ENCODE measurements around the gene DMAC2.
A peak's percentile ranks its signal among the peaks of the same experiment; 100 is the strongest.

DMAC2 gene

DNA sequence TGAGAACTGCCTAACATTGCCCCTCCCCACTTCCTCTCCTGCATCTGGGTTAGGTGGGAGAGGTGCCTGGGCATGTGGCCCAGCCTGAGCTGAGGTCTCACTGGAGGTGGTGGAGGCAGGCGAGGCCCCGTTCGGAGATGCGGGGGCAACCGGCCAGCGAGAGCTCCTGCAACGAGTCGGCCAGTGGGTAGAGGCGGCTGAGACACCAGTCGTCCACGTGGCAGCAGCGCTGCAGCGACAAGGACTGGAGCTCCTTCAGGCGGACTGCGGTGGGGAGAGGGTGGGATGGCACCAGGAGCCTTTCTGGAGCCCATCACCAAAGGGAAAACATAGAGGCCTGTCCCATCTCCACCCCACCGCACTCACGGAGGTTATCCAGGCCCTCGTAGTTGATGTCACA, 6.5 kb downstream of the DMAC2 start:
- no peaks in the 10 kb centered on the region for H3K9me3 ChIP-seq (ENCODE audit: low read length)
- H3K4me3 ChIP-seq (ENCODE audit: low read depth, low read length, poor library complexity, severe bottlenecking): no peak overlapping the region
- TF ChIP-seq EZH2 (IDR thresholded peaks at IDR 0.05; ENCODE audit: borderline replicate concordance, low read length): no peak
- TF ChIP-seq, protein P1, sequence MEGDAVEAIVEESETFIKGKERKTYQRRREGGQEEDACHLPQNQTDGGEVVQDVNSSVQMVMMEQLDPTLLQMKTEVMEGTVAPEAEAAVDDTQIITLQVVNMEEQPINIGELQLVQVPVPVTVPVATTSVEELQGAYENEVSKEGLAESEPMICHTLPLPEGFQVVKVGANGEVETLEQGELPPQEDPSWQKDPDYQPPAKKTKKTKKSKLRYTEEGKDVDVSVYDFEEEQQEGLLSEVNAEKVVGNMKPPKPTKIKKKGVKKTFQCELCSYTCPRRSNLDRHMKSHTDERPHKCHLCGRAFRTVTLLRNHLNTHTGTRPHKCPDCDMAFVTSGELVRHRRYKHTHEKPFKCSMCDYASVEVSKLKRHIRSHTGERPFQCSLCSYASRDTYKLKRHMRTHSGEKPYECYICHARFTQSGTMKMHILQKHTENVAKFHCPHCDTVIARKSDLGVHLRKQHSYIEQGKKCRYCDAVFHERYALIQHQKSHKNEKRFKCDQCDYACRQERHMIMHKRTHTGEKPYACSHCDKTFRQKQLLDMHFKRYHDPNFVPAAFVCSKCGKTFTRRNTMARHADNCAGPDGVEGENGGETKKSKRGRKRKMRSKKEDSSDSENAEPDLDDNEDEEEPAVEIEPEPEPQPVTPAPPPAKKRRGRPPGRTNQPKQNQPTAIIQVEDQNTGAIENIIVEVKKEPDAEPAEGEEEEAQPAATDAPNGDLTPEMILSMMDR (IDR thresholded peaks at IDR 0.05; ENCODE audit: low read length): no peak
- no peaks in the 10 kb centered on the region for H3K9me2 ChIP-seq (ENCODE audit: low read depth, low read length)
- H3K27me3 ChIP-seq (ENCODE audit: insufficient read depth, low read length): no peaks in the 10 kb centered on the region
- no peaks in the 10 kb centered on the region; the same call in 1 of the 2 replicates for H3F3A ChIP-seq (ENCODE audit: insufficient read depth, low read length)
- no peak overlapping the region for H2AFZ ChIP-seq (ENCODE audit: low read length)
- H3K9ac ChIP-seq (ENCODE audit: low read length): no peak overlapping the region
- H3K27ac ChIP-seq (ENCODE audit: low read depth, low read length, poor library complexity, severe bottlenecking): no peak overlapping the region
- H3K4me2 ChIP-seq (ENCODE audit: low read length): no peak overlapping the region
- no peaks in the 10 kb centered on the region for H3K79me2 ChIP-seq (ENCODE audit: insufficient read depth, low read length)
- peaks cover 40% of the 10 kb centered on the region for H3K36me3 ChIP-seq (ENCODE audit: insufficient read depth, low read length)
- no peaks in the 10 kb centered on the region for H3K4me1 ChIP-seq (ENCODE audit: insufficient read depth, low read length, severe bottlenecking)
- no peaks in the 10 kb centered on the region for H4K20me1 ChIP-seq (ENCODE audit: insufficient read depth, low read length)

DNA sequence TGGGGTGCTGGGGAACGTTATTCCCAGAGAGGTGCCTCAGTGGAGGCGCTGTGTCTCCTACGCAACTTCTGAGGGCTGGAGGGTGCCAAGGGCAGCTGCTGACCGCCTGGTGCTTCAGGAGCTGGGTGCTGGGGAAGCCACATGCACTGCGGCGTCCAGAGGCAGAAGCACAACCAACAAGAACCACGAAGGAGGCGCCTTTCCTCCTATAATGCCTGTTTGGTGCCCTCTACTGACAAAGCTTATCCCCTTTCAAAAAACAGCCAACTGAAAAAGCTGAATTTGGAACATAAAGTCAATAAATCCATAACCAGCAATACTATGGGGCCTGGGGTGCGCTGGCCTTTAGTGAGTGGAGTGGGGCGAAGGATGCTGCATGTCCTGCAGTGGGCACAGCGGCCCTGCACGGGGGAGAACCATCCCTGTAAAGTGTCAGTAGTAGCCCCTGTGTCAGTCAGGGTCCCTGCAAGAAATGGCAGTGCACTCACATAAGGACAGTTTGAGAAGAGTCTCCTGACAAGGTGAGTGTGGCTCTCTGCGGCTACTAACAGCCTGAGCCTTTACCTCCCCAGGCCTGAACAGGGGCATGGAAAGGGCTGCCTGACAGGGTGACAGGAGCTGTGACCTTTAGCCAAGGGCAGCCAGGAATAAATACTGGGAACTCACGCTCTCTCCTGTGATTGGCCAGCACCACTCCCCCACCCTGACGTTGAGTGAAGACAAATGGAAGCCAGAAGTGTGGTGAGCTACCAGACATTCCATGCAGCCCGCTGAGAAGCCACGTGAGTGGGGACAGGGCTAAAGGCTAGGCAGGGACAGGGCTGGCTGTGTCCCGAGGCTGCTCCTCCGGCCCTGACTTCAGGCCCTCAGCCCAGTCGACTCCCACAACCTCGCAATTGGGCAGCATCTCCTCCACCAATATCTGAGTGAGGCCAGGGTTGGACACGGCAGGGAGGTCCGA, 8.0 kb downstream of the DMAC2 start:
- no peak overlapping the region for H3K9ac ChIP-seq (ENCODE audit: low read length)
- no peaks in the 10 kb centered on the region for H4K20me1 ChIP-seq (ENCODE audit: insufficient read depth, low read length)
- H3K4me3 ChIP-seq (ENCODE audit: low read depth, low read length, poor library complexity, severe bottlenecking): no peak overlapping the region
- H3K9me2 ChIP-seq (ENCODE audit: low read depth, low read length): no peaks in the 10 kb centered on the region
- H3K27ac ChIP-seq (ENCODE audit: low read depth, low read length, poor library complexity, severe bottlenecking): no peak overlapping the region
- no peaks in the 10 kb centered on the region; the same call in 1 of the 2 replicates for H3F3A ChIP-seq (ENCODE audit: insufficient read depth, low read length)
- H3K4me1 ChIP-seq (ENCODE audit: insufficient read depth, low read length, severe bottlenecking): no peaks in the 10 kb centered on the region
- TF ChIP-seq, protein P1 (IDR thresholded peaks at IDR 0.05; ENCODE audit: low read length): peak; percentile 38; the same call in 1 of the 2 replicates
- no peak for TF ChIP-seq EZH2 (IDR thresholded peaks at IDR 0.05; ENCODE audit: borderline replicate concordance, low read length)
- peaks cover 40% of the 10 kb centered on the region for H3K36me3 ChIP-seq (ENCODE audit: insufficient read depth, low read length)
- no peaks in the 10 kb centered on the region for H3K27me3 ChIP-seq (ENCODE audit: insufficient read depth, low read length)
- H2AFZ ChIP-seq (ENCODE audit: low read length): no peak overlapping the region
- H3K79me2 ChIP-seq (ENCODE audit: insufficient read depth, low read length): no peaks in the 10 kb centered on the region
- H3K9me3 ChIP-seq (ENCODE audit: low read length): no peaks in the 10 kb centered on the region
- no peak overlapping the region for H3K4me2 ChIP-seq (ENCODE audit: low read length)

DNA sequence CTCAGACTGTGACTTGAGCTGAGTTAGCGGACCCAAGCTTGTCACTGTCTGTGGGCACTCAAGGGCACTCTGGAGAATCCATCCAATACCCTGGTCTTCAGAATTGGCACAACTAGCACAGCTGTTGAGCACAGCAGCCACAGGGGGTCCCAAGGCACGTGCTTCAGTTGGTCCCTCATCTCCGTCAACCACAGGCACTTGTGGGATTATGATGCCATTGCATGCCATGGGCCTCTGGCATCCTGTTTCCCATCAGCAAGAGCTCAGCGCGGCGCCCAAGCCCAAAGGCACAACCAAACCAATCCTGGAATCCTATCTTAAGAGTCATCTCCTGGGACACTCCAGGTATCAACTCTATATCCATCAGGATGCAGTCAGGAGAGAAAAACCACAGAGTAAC, 8.8 kb downstream of the DMAC2 start:
- no peaks in the 10 kb centered on the region for H3K27me3 ChIP-seq (ENCODE audit: insufficient read depth, low read length)
- no peak overlapping the region for H3K4me2 ChIP-seq (ENCODE audit: low read length)
- no peak overlapping the region for H2AFZ ChIP-seq (ENCODE audit: low read length)
- no peaks in the 10 kb centered on the region for H3K9me3 ChIP-seq (ENCODE audit: low read length)
- no peaks in the 10 kb centered on the region for H4K20me1 ChIP-seq (ENCODE audit: insufficient read depth, low read length)
- no peak for TF ChIP-seq EZH2 (IDR thresholded peaks at IDR 0.05; ENCODE audit: borderline replicate concordance, low read length)
- TF ChIP-seq, protein P1 (IDR thresholded peaks at IDR 0.05; ENCODE audit: low read length): no peak
- H3K27ac ChIP-seq (ENCODE audit: low read depth, low read length, poor library complexity, severe bottlenecking): no peak overlapping the region
- no peak overlapping the region for H3K9ac ChIP-seq (ENCODE audit: low read length)
- H3K4me3 ChIP-seq (ENCODE audit: low read depth, low read length, poor library complexity, severe bottlenecking): no peak overlapping the region
- H3K79me2 ChIP-seq (ENCODE audit: insufficient read depth, low read length): no peaks in the 10 kb centered on the region
- H3K36me3 ChIP-seq (ENCODE audit: insufficient read depth, low read length): peaks cover 41% of the 10 kb centered on the region
- no peaks in the 10 kb centered on the region for H3K9me2 ChIP-seq (ENCODE audit: low read depth, low read length)
- H3K4me1 ChIP-seq (ENCODE audit: insufficient read depth, low read length, severe bottlenecking): no peaks in the 10 kb centered on the region
- H3F3A ChIP-seq (ENCODE audit: insufficient read depth, low read length): no peaks in the 10 kb centered on the region; the same call in 1 of the 2 replicates

Measured in OCI-LY1 (cell line).